GM23338 (cell line): ENCODE measurements around the gene ATP8A2.

Experiments used
- CREB1 ChIP-seq: fragments of 250-450 bp; sonication (Bioruptor Pico); IDR thresholded peaks from 2 replicates; pipeline ENCODE4 v1.5.0; 2020; ENCODE audit warnings: low read depth, mild to moderate bottlenecking, moderate library complexity
- EZH2 ChIP-seq: fragments of 200-600 bp; sonication (generic); IDR thresholded peaks from one replicate; pipeline ENCODE4 v1.8.0; 2017; ENCODE audit warnings: antibody characterized with exemption, mild to moderate bottlenecking, low read depth; ENCODE audit not compliant: unreplicated experiment
- NANOG ChIP-seq: IDR thresholded peaks from 2 replicates; pipeline ENCODE4 v1.6.1; 2016; ENCODE audit warnings: antibody characterized with exemption, borderline replicate concordance
- POLR2AphosphoS5 ChIP-seq: IDR thresholded peaks from 2 replicates; pipeline ENCODE4 v1.6.1; 2016; ENCODE audit warnings: antibody characterized with exemption, low read depth
- TF ChIP-seq, protein P1 (sequence below), 2 experiments: fragments of 200-600 bp in 1 of 2; sonication (generic) in 1 of 2; conservative IDR thresholded peaks; 2 replicates each; pipeline versions ENCODE4 v1.5.1 to v1.6.1; 2016 to 2017; ENCODE audit warnings: antibody characterized with exemption in 2 of 2, low read depth in 2 of 2, mild to moderate bottlenecking in 2 of 2, moderate library complexity in 1 of 2
- TF ChIP-seq, protein P2 (sequence below): IDR thresholded peaks from one replicate; pipeline ENCODE4 v1.6.1; 2018; ENCODE audit warnings: antibody characterized with exemption; ENCODE audit not compliant: unreplicated experiment

DNA sequence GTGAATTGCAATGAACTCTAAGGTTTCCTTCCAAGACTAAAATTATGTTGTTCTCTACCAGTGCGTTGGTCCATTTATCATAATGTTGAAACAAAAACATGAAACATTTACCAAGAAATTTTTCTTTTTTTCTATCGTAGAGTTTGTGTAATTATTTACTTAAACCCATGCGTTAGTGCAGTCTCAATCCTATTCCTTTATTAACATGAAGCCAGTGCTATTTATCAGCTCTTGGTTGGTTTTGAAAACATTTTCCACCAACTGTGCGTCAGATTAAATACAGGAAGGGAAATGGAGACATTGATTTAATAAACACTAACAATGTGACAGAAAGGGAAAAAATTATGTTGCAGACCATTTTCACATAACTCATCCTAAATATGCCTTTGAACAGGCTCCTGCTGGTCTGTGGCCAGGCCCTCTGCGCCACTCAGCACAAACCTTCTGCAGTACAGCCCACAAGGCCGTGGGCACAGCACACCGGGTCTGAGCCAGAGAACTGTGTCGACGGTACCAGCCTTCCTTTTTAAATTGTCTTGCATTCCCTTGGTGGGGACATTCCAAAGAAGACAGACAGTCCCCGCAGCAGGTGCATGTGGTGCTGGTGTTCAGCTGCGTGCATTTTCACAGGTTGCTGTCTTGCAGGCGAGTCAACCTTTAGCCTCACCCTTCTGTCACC lies 544.2 kb downstream of the ATP8A2 start:
- TF ChIP-seq, protein P1, sequence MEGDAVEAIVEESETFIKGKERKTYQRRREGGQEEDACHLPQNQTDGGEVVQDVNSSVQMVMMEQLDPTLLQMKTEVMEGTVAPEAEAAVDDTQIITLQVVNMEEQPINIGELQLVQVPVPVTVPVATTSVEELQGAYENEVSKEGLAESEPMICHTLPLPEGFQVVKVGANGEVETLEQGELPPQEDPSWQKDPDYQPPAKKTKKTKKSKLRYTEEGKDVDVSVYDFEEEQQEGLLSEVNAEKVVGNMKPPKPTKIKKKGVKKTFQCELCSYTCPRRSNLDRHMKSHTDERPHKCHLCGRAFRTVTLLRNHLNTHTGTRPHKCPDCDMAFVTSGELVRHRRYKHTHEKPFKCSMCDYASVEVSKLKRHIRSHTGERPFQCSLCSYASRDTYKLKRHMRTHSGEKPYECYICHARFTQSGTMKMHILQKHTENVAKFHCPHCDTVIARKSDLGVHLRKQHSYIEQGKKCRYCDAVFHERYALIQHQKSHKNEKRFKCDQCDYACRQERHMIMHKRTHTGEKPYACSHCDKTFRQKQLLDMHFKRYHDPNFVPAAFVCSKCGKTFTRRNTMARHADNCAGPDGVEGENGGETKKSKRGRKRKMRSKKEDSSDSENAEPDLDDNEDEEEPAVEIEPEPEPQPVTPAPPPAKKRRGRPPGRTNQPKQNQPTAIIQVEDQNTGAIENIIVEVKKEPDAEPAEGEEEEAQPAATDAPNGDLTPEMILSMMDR (conservative IDR thresholded peaks at IDR 0.05; ENCODE audit: low read depth in 2 of 2), result no peak
- no peak for TF ChIP-seq EZH2
- TF ChIP-seq, protein P2, sequence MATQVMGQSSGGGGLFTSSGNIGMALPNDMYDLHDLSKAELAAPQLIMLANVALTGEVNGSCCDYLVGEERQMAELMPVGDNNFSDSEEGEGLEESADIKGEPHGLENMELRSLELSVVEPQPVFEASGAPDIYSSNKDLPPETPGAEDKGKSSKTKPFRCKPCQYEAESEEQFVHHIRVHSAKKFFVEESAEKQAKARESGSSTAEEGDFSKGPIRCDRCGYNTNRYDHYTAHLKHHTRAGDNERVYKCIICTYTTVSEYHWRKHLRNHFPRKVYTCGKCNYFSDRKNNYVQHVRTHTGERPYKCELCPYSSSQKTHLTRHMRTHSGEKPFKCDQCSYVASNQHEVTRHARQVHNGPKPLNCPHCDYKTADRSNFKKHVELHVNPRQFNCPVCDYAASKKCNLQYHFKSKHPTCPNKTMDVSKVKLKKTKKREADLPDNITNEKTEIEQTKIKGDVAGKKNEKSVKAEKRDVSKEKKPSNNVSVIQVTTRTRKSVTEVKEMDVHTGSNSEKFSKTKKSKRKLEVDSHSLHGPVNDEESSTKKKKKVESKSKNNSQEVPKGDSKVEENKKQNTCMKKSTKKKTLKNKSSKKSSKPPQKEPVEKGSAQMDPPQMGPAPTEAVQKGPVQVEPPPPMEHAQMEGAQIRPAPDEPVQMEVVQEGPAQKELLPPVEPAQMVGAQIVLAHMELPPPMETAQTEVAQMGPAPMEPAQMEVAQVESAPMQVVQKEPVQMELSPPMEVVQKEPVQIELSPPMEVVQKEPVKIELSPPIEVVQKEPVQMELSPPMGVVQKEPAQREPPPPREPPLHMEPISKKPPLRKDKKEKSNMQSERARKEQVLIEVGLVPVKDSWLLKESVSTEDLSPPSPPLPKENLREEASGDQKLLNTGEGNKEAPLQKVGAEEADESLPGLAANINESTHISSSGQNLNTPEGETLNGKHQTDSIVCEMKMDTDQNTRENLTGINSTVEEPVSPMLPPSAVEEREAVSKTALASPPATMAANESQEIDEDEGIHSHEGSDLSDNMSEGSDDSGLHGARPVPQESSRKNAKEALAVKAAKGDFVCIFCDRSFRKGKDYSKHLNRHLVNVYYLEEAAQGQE, result no peak
- no peak for TF ChIP-seq NANOG
- TF ChIP-seq CREB1 (CRISPR knock-in tag), result no peak
- no peak for TF ChIP-seq POLR2AphosphoS5
